ENCODE results near the gene BIVM.

Gene BIVM

DNA sequence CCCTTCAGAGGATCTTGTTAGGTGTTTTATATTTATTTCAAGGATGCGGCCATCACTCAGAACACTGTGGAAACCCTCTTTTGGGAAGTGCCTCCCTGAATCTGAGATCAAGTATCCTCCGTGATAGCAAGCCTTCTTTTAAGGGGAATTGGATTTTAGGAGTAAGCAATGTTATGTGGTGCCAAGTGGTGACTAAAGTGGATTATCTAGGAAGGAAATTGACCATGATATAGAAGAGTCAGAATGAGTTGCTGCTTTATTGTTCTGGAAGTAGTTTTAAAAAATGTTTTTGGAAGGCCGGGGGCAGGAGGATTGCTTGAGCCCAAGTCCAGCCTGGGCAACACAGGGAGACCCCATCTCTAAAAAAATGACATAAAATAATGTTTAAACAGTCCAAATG lies 53.6 kb downstream of the BIVM start:
- Histone ChIP-seq H3K4me3 (ENCODE audit: severe bottlenecking) (no peak overlapping the region), H3K27me3 (ENCODE audit: insufficient read depth, poor library complexity, severe bottlenecking) (no peaks in the 10 kb centered on the region), H3K9me3 (ENCODE audit: severe bottlenecking) (no peaks in the 10 kb centered on the region), H3K4me1 (ENCODE audit: insufficient read depth, poor library complexity, severe bottlenecking) (peaks cover 8% of the 10 kb centered on the region), H3K27ac (ENCODE audit: poor library complexity, severe bottlenecking) (no peak overlapping the region), H3K36me3 (ENCODE audit: low read depth) (peaks cover 75% of the 10 kb centered on the region)
- no peak for DNase-seq (ENCODE audit: low spot score)
- TF ChIP-seq, protein P1, sequence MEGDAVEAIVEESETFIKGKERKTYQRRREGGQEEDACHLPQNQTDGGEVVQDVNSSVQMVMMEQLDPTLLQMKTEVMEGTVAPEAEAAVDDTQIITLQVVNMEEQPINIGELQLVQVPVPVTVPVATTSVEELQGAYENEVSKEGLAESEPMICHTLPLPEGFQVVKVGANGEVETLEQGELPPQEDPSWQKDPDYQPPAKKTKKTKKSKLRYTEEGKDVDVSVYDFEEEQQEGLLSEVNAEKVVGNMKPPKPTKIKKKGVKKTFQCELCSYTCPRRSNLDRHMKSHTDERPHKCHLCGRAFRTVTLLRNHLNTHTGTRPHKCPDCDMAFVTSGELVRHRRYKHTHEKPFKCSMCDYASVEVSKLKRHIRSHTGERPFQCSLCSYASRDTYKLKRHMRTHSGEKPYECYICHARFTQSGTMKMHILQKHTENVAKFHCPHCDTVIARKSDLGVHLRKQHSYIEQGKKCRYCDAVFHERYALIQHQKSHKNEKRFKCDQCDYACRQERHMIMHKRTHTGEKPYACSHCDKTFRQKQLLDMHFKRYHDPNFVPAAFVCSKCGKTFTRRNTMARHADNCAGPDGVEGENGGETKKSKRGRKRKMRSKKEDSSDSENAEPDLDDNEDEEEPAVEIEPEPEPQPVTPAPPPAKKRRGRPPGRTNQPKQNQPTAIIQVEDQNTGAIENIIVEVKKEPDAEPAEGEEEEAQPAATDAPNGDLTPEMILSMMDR (IDR thresholded peaks at IDR 0.05; ENCODE audit: poor library complexity, severe bottlenecking) = no peak
- no peak for ATAC-seq (ENCODE audit: low read depth)

DNA sequence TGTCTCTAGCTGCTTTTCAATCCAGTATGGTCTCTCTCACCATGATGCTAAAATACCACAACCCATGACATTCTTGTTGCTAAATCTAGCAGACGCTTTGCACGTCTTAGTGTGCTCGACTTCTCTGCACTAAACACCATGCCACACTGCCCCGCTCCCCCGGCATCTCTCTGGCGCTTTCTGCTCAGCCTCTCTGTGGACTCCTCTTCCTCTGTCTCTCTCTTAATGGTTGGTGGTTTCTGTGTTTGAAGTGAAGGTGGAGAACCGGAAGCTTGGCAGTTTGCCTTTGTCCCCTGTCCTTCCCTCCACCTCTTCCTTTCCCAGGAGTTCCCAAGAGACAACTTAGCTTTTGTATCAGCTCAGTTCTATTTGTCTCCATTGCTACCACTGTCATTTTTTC lies 55.8 kb downstream of the BIVM start:
- no peaks in the 10 kb centered on the region for H3K9me3 ChIP-seq (ENCODE audit: severe bottlenecking)
- DNase-seq (ENCODE audit: low spot score) (no peak), ATAC-seq (ENCODE audit: low read depth) (no peak)
- no peaks in the 10 kb centered on the region for H3K4me1 ChIP-seq (ENCODE audit: insufficient read depth, poor library complexity, severe bottlenecking)
- no peak overlapping the region for H3K4me3 ChIP-seq (ENCODE audit: severe bottlenecking)
- H3K27me3 ChIP-seq (ENCODE audit: insufficient read depth, poor library complexity, severe bottlenecking) = no peaks in the 10 kb centered on the region
- peaks cover 82% of the 10 kb centered on the region for H3K36me3 ChIP-seq (ENCODE audit: low read depth)
- TF ChIP-seq, protein P1 (IDR thresholded peaks at IDR 0.05; ENCODE audit: poor library complexity, severe bottlenecking) = no peak
- H3K27ac ChIP-seq (ENCODE audit: poor library complexity, severe bottlenecking) = no peak overlapping the region

DNA sequence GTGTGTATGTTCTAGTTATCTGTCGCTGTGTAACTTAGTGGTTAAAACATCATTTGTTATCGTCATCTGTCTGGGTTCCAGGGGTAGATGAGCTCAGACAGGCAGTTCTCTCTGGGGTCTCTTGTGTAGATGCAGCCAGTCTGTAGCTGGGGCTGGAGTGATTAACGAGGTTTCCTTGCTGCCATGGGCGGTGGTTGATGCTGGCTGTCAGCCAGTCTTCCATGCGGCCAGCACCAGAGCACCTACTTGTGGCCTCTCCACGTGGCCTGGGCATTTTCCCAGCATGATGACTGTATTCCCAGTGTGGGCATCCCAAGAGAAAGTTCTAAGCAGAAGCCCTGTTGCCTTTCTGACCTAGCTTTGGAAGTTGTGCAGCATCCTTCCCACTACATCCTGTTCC lies 57.6 kb downstream of the BIVM start:
- H3K36me3 ChIP-seq (ENCODE audit: low read depth) = peaks cover 98% of the 10 kb centered on the region
- H3K9me3 ChIP-seq (ENCODE audit: severe bottlenecking) = no peaks in the 10 kb centered on the region
- H3K27ac ChIP-seq (ENCODE audit: poor library complexity, severe bottlenecking) = no peak overlapping the region
- no peak overlapping the region for H3K4me3 ChIP-seq (ENCODE audit: severe bottlenecking)
- no peak for DNase-seq (ENCODE audit: low spot score)
- TF ChIP-seq, protein P1 (IDR thresholded peaks at IDR 0.05; ENCODE audit: poor library complexity, severe bottlenecking) = no peak
- no peaks in the 10 kb centered on the region for H3K4me1 ChIP-seq (ENCODE audit: insufficient read depth, poor library complexity, severe bottlenecking)
- no peak for ATAC-seq (ENCODE audit: low read depth)
- no peaks in the 10 kb centered on the region for H3K27me3 ChIP-seq (ENCODE audit: insufficient read depth, poor library complexity, severe bottlenecking)

DNA sequence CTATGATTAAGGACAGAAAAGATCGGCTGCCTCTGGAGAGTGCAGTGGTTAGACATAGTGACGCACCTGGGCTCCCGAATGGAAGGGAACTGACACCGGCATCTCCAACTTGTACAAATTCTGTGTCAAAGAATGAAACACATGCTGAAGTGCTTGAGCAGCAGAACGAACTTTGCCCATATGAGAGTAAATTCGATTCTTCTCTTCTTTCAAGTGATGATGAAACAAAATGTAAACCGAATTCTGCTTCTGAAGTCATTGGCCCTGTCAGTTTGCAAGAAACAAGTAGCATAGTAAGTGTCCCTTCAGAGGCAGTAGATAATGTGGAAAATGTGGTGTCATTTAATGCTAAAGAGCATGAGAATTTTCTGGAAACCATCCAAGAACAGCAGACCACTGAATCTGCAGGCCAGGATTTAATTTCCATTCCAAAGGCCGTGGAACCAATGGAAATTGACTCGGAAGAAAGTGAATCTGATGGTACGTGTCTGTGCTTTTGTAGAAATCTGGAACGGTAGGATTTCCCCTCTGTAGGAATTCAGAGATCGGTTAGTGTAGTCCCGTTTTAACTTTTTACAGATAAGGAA lies 63.8 kb downstream of the BIVM start:
- no peak for DNase-seq (ENCODE audit: low spot score)
- no peaks in the 10 kb centered on the region for H3K9me3 ChIP-seq (ENCODE audit: severe bottlenecking)
- H3K27ac ChIP-seq (ENCODE audit: poor library complexity, severe bottlenecking) = no peak overlapping the region
- H3K4me3 ChIP-seq (ENCODE audit: severe bottlenecking) = no peak overlapping the region
- H3K4me1 ChIP-seq (ENCODE audit: insufficient read depth, poor library complexity, severe bottlenecking) = no peaks in the 10 kb centered on the region
- ATAC-seq (ENCODE audit: low read depth) = no peak
- TF ChIP-seq, protein P1 (IDR thresholded peaks at IDR 0.05; ENCODE audit: poor library complexity, severe bottlenecking) = no peak
- H3K36me3 ChIP-seq (ENCODE audit: low read depth) = peaks cover 98% of the 10 kb centered on the region
- no peaks in the 10 kb centered on the region for H3K27me3 ChIP-seq (ENCODE audit: insufficient read depth, poor library complexity, severe bottlenecking)

DNA sequence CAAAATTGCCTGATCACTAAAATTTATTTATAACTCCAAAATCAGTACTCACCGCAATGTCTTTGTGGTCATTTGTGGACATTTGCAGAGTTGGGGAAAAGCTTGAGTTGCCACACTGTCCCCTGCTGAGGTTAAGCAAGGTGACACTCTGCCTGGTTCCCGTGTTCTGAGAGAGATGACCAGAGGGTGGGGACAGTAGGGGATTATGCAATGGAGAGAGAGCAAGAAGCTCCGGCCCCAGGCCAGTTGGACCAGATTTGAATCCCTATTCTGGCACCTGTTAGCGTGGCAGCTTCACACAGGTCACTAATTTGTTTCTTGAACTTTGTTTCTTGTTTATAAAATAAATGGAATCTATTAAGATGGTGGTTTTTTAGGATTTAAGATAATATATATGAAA lies 64.7 kb downstream of the BIVM start:
- H3K4me1 ChIP-seq (ENCODE audit: insufficient read depth, poor library complexity, severe bottlenecking) = no peaks in the 10 kb centered on the region
- TF ChIP-seq, protein P1 (IDR thresholded peaks at IDR 0.05; ENCODE audit: poor library complexity, severe bottlenecking) = no peak
- H3K9me3 ChIP-seq (ENCODE audit: severe bottlenecking) = no peaks in the 10 kb centered on the region
- H3K36me3 ChIP-seq (ENCODE audit: low read depth) = peaks cover 98% of the 10 kb centered on the region
- H3K27me3 ChIP-seq (ENCODE audit: insufficient read depth, poor library complexity, severe bottlenecking) = no peaks in the 10 kb centered on the region
- DNase-seq (ENCODE audit: low spot score) = no peak
- H3K27ac ChIP-seq (ENCODE audit: poor library complexity, severe bottlenecking) = no peak overlapping the region
- no peak for ATAC-seq (ENCODE audit: low read depth)
- no peak overlapping the region for H3K4me3 ChIP-seq (ENCODE audit: severe bottlenecking)

Measured in RWPE2 (cell line).